Daoy (cell line): ENCODE data around the gene COX6A1. TPM values are rescaled to one million over a fixed set of nuclear protein-coding genes. Genes with fewer than 3 reads are reported as not detected.
A peak's percentile ranks its signal among the peaks of the same experiment; 100 is the strongest.
"Not testable (repeated sequence)": the region's sequence is repeated elsewhere in the genome, so short reads cannot be mapped to it uniquely, and the experiment has no call there.

Source experiments
- DNase-seq: peaks from one replicate; pipeline ENCODE4 v3.0.0-alpha.2; 2015; ENCODE audit warnings: low read depth
- total RNA-seq: library from RNA; depleted of rRNA; stranded (reverse); fragments of >200 nt; shearing (Covaris generic); gene quantifications from 2 replicates; pipeline ENCODE4 v1.2.3, GENCODE V29; 2014

COX6A1 gene
- total RNA-seq, 1 experiment from 2014 or later = 961 TPM

GRCh38 chr12:120428597-120429229 is 9.2 kb upstream of the COX6A1 start:
- DNase-seq = no peak

GRCh38 chr12:120429368-120429767 is 8.5 kb upstream of the COX6A1 start:
- no peak for DNase-seq

- no peak for DNase-seq
Observed at GRCh38 chr12:120432772-120433525, 5.0 kb upstream of the COX6A1 start.

GRCh38 chr12:120438495-120439198 is 734 bp downstream of the COX6A1 start:
- no peak for DNase-seq

- DNase-seq = peak; percentile 66
Observed at GRCh38 chr12:120439646-120440247, 1.8 kb downstream of the COX6A1 start.

- no peak for DNase-seq
Observed at GRCh38 chr12:120444676-120445075, 6.8 kb downstream of the COX6A1 start.

- DNase-seq = peak; percentile 91
Observed at GRCh38 chr12:120445911-120446843, 8.3 kb downstream of the COX6A1 start, which contains the start of the genes GATC and TRIAP1. GATC (plus strand) TSS chr12:120446444; CDS start chr12:120446481, 37 bp downstream. TRIAP1 (minus strand) TSS chr12:120446384; CDS start chr12:120446372, 12 bp downstream.

GRCh38 chr12:120446844-120447178 is 8.9 kb downstream of the COX6A1 start:
- not testable (repeated sequence) for DNase-seq

- no peak for DNase-seq
Observed at GRCh38 chr12:120447992-120448391, 10.1 kb downstream of the COX6A1 start.

- not testable (repeated sequence) for DNase-seq
Observed at GRCh38 chr12:120452524-120452923, 14.6 kb downstream of the COX6A1 start.

GRCh38 chr12:120453060-120453750 is 15.3 kb downstream of the COX6A1 start:
- DNase-seq = no peak

GRCh38 chr12:120453977-120454376 is 16.1 kb downstream of the COX6A1 start:
- no peak for DNase-seq

GRCh38 chr12:120455302-120455701 is 17.4 kb downstream of the COX6A1 start:
- no peak for DNase-seq

GRCh38 chr12:120457133-120457532 is 19.2 kb downstream of the COX6A1 start:
- DNase-seq = no peak

- no peak for DNase-seq
Observed at GRCh38 chr12:120460157-120460556, 22.2 kb downstream of the COX6A1 start.

- no peak for DNase-seq
Observed at GRCh38 chr12:120462099-120462640, 24.3 kb downstream of the COX6A1 start.

GRCh38 chr12:120463712-120464111 is 25.8 kb downstream of the COX6A1 start:
- no peak for DNase-seq

GRCh38 chr12:120465756-120466155 is 27.8 kb downstream of the COX6A1 start:
- DNase-seq = no peak

GRCh38 chr12:120466560-120467315 is 28.8 kb downstream of the COX6A1 start:
- peak; percentile 38 for DNase-seq
